Panc1 (cell line): ENCODE measurements around the gene ISM1.

ENCODE experiments used
- CTCF ChIP-seq: fragments of 450-650 bp; IDR thresholded peaks from 2 replicates; pipeline ENCODE4 v1.5.1; 2017; ENCODE audit warnings: mild to moderate bottlenecking
- POLR2AphosphoS5 ChIP-seq: IDR thresholded peaks from 2 replicates; pipeline ENCODE4 v1.6.1; 2012; ENCODE audit warnings: mild to moderate bottlenecking, low read depth, low read length, moderate library complexity

- TF ChIP-seq CTCF (no peak), POLR2AphosphoS5 (no peak)
Observed at GRCh38 chr20:13333793-13334192, 112.7 kb downstream of the ISM1 start.
